ENCODE results near the gene NR4A2.

DNA sequence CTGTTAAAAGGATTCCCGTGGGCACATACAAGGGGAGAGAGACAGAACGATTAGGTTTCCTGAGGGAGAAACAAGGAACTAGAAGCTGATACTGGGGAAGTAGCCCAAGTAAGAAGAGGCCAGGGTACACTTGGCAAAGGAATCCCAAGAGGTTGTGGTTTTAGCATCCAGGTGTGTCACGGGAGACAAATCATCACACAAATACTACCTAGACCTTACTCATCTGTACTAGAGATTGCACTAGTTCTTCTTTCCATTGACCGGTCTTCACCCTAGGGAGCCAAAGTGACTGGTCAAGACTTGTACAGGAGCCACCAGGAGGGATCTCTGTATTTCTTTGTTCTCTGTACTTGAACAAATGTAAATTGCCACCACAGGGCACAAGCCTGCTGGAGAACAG lies 14.2 kb upstream of the NR4A2 start:
- no peak for TF ChIP-seq MAX (IDR thresholded peaks at IDR 0.05)
- TF ChIP-seq EP300 (IDR thresholded peaks at IDR 0.05; ENCODE audit: borderline replicate concordance) = no peak
- no peak for TF ChIP-seq NFIC (IDR thresholded peaks at IDR 0.05)
- TF ChIP-seq CREB1 (IDR thresholded peaks at IDR 0.05; ENCODE audit: low read depth) = no peak

Data from Ishikawa (cell line).